ENCODE data around the gene PLET1.

Gene PLET1

GRCh38 chr11:112248201-112248600, 12.5 kb downstream of the PLET1 start:
- no peak for DNase-seq
- Histone ChIP-seq H3F3A (ENCODE audit: insufficient read depth, low read length) (no peaks in the 10 kb centered on the region), H3K4me1 (ENCODE audit: low read length) (no peaks in the 10 kb centered on the region), H3K79me2 (ENCODE audit: low read length) (no peaks in the 10 kb centered on the region), H3K4me3 (ENCODE audit: low read length) (no peak overlapping the region), H3K27me3 (replicated peaks; ENCODE audit: insufficient read depth, low read length) (no peaks in the 10 kb centered on the region), H2AFZ (ENCODE audit: low read length) (no peak overlapping the region), H3K27ac (ENCODE audit: low read length) (no peak overlapping the region), H3K9me2 (replicated peaks; ENCODE audit: insufficient read depth, low read length) (no peaks in the 10 kb centered on the region), H3K36me3 (replicated peaks; ENCODE audit: insufficient read depth, low read length) (no peaks in the 10 kb centered on the region), H3K9me3 (replicated peaks; ENCODE audit: insufficient read depth, low read length) (no peaks in the 10 kb centered on the region), H3K4me2 (ENCODE audit: low read depth, low read length) (no peak overlapping the region), H3K9ac (ENCODE audit: low read length) (no peak overlapping the region), H4K20me1 (ENCODE audit: insufficient read depth, low read length) (no peaks in the 10 kb centered on the region)
- TF ChIP-seq CTCF (IDR thresholded peaks at IDR 0.05; ENCODE audit: low read length) (no peak), EZH2phosphoT487 (IDR thresholded peaks at IDR 0.05; ENCODE audit: low read length) (no peak), EZH2 (optimal IDR thresholded peaks at IDR 0.05; ENCODE audit: low read depth, low read length) (no peak)

- Histone ChIP-seq H3K27me3 (replicated peaks; ENCODE audit: insufficient read depth, low read length) (no peaks in the 10 kb centered on the region), H3K9ac (ENCODE audit: low read length) (no peak overlapping the region), H3K36me3 (replicated peaks; ENCODE audit: insufficient read depth, low read length) (no peaks in the 10 kb centered on the region), H3K4me3 (ENCODE audit: low read length) (no peak overlapping the region), H3K27ac (ENCODE audit: low read length) (no peak overlapping the region), H2AFZ (ENCODE audit: low read length) (no peak overlapping the region), H3K4me2 (ENCODE audit: low read depth, low read length) (no peak overlapping the region), H3K9me3 (replicated peaks; ENCODE audit: insufficient read depth, low read length) (no peaks in the 10 kb centered on the region), H4K20me1 (ENCODE audit: insufficient read depth, low read length) (no peaks in the 10 kb centered on the region), H3K9me2 (replicated peaks; ENCODE audit: insufficient read depth, low read length) (no peaks in the 10 kb centered on the region), H3F3A (ENCODE audit: insufficient read depth, low read length) (no peaks in the 10 kb centered on the region), H3K4me1 (ENCODE audit: low read length) (no peaks in the 10 kb centered on the region), H3K79me2 (ENCODE audit: low read length) (no peaks in the 10 kb centered on the region)
- no peak for DNase-seq
- TF ChIP-seq EZH2phosphoT487 (IDR thresholded peaks at IDR 0.05; ENCODE audit: low read length) (no peak), CTCF (IDR thresholded peaks at IDR 0.05; ENCODE audit: low read length) (no peak), EZH2 (optimal IDR thresholded peaks at IDR 0.05; ENCODE audit: low read depth, low read length) (no peak)
Measured at GRCh38 chr11:112247201-112247600, 13.5 kb downstream of the PLET1 start.

- H3K27me3 ChIP-seq (replicated peaks; ENCODE audit: insufficient read depth, low read length), result no peaks in the 10 kb centered on the region
- no peaks in the 10 kb centered on the region for H3K9me2 ChIP-seq (replicated peaks; ENCODE audit: insufficient read depth, low read length)
- no peak overlapping the region for H3K4me3 ChIP-seq (ENCODE audit: low read length)
- TF ChIP-seq CTCF (IDR thresholded peaks at IDR 0.05; ENCODE audit: low read length), result no peak
- TF ChIP-seq EZH2 (optimal IDR thresholded peaks at IDR 0.05; ENCODE audit: low read depth, low read length), result no peak
- no peak for TF ChIP-seq EZH2phosphoT487 (IDR thresholded peaks at IDR 0.05; ENCODE audit: low read length)
- H3K4me2 ChIP-seq (ENCODE audit: low read depth, low read length), result no peak overlapping the region
- no peak for DNase-seq
- H3K79me2 ChIP-seq (ENCODE audit: low read length), result no peaks in the 10 kb centered on the region
- H3K27ac ChIP-seq (ENCODE audit: low read length), result no peak overlapping the region
- no peaks in the 10 kb centered on the region for H3K9me3 ChIP-seq (replicated peaks; ENCODE audit: insufficient read depth, low read length)
- no peaks in the 10 kb centered on the region for H4K20me1 ChIP-seq (ENCODE audit: insufficient read depth, low read length)
- no peaks in the 10 kb centered on the region for H3K36me3 ChIP-seq (replicated peaks; ENCODE audit: insufficient read depth, low read length)
- no peaks in the 10 kb centered on the region for H3K4me1 ChIP-seq (ENCODE audit: low read length)
- no peak overlapping the region for H3K9ac ChIP-seq (ENCODE audit: low read length)
- no peaks in the 10 kb centered on the region for H3F3A ChIP-seq (ENCODE audit: insufficient read depth, low read length)
- no peak overlapping the region for H2AFZ ChIP-seq (ENCODE audit: low read length)
Measured at GRCh38 chr11:112241486-112241885, 19.2 kb downstream of the PLET1 start.

All from MM.1S (cell line).